Panc1 (cell line): ENCODE data around the gene LHPP. TPM values are rescaled to one million over a fixed set of nuclear protein-coding genes. Genes with fewer than 3 reads are reported as not detected.

Experiments
- ATAC-seq: fragments of 200-7000 bp; cut with Tn5 transposase; 2 replicates; pipeline ENCODE4 v1.9.1; 2020; ENCODE audit warnings: mild to moderate bottlenecking, moderate library complexity
- BruUV-seq: library from RNA; stranded (reverse); fragments of 400-500 nt; replicated peaks from 2 replicates; lab custom pipeline; 2021; lab: Mats Ljungman, UMichigan
- CTCF ChIA-PET: fragments of 300-600 bp; sonication (Branson Sonifier 250); formaldehyde crosslinking; loops from one replicate; lab custom pipeline; 2022; ENCODE audit warnings: antibody characterized with exemption; lab: Charles Lee
- POLR2A ChIA-PET: fragments of 300-600 bp; sonication (Branson Sonifier 250); formaldehyde crosslinking; loops from one replicate; lab custom pipeline; 2022; ENCODE audit warnings: antibody characterized with exemption; lab: Charles Lee
- DNase-seq: peaks from one replicate; pipeline ENCODE4 v3.0.0-alpha.2; 2010; ENCODE audit warnings: low read depth, low spot score
- H3K27ac ChIP-seq: 2 replicates; pipeline ENCODE4 v1.5.1; 2011; ENCODE audit warnings: mild to moderate bottlenecking, low read length, inconsistent platforms
- H3K27me3 ChIP-seq: fragments of 200-500 bp; sonication (Bioruptor generic); 2 replicates; pipeline ENCODE4 v1.6.0; 2014; ENCODE audit warnings: low read length, inconsistent platforms; ENCODE audit not compliant: control insufficient read depth, insufficient read depth
- H3K36me3 ChIP-seq: fragments of 200-500 bp; sonication (Bioruptor generic); 2 replicates; pipeline ENCODE4 v1.5.1; 2014; ENCODE audit warnings: inconsistent platforms, mild to moderate bottlenecking, low read length, moderate library complexity; ENCODE audit not compliant: control insufficient read depth, insufficient read depth
- H3K4me1 ChIP-seq: 2 replicates; pipeline ENCODE4 v1.5.1; 2011; ENCODE audit warnings: inconsistent platforms, mild to moderate bottlenecking, low read length, moderate library complexity; ENCODE audit not compliant: control insufficient read depth, insufficient read depth
- H3K4me3 ChIP-seq, 2 experiments: 2 replicates each; pipeline ENCODE4 v1.5.1; 2011 to 2012; ENCODE audit warnings: low read depth in 2 of 2, low read length in 2 of 2, mild to moderate bottlenecking in 2 of 2, inconsistent platforms in 1 of 2, moderate library complexity in 1 of 2
- H3K9me3 ChIP-seq: fragments of 200-500 bp; sonication (Bioruptor generic); 2 replicates; pipeline ENCODE4 v1.5.1; 2014; ENCODE audit warnings: low read depth, mild to moderate bottlenecking, inconsistent platforms, low read length, moderate library complexity; ENCODE audit not compliant: control insufficient read depth, insufficient read depth
- CTCF ChIP-seq: fragments of 450-650 bp; IDR thresholded peaks from 2 replicates; pipeline ENCODE4 v1.5.1; 2017; ENCODE audit warnings: mild to moderate bottlenecking
- POLR2AphosphoS5 ChIP-seq: IDR thresholded peaks from 2 replicates; pipeline ENCODE4 v1.6.1; 2012; ENCODE audit warnings: mild to moderate bottlenecking, low read depth, low read length, moderate library complexity
- SIN3A ChIP-seq: IDR thresholded peaks from 2 replicates; pipeline ENCODE4 v1.6.1; 2012; ENCODE audit warnings: low read depth, mild to moderate bottlenecking, low read length, moderate library complexity, borderline replicate concordance; ENCODE audit not compliant: insufficient read depth
- TCF7L2 ChIP-seq: IDR thresholded peaks from 2 replicates; pipeline ENCODE4 v1.6.1; 2011; ENCODE audit warnings: mild to moderate bottlenecking, low read depth, low read length, inconsistent platforms
- in situ Hi-C: cut with HindIII; loops from 2 replicates; pipeline ENCODE4 v1.10.0; 2016; ENCODE audit warnings: low sequenced_read_pairs, low pct_unique_long_range_greater_than_20kb
- intact Hi-C: fragments of 100-400 bp; cut with micrococcal nuclease; formaldehyde crosslinking; loops from one replicate; pipeline ENCODE4 v1.10.0; 2022; ENCODE audit not compliant: unreplicated experiment
- total RNA-seq: library from RNA; stranded (reverse); gene quantifications from one replicate; pipeline ENCODE4 v1.2.1, GENCODE V29; 2021; ENCODE audit not compliant: unreplicated experiment
- TF ChIP-seq, protein P1 (sequence below), 2 experiments: IDR thresholded peaks; 2 replicates each; pipeline ENCODE4 v1.6.1; 2011 to 2012; ENCODE audit warnings: low read depth in 2 of 2, control low read depth in 1 of 2, low read length in 1 of 2, mild to moderate bottlenecking in 1 of 2, moderate library complexity in 1 of 2; ENCODE audit not compliant: insufficient read depth in 1 of 2

Gene LHPP
- total RNA-seq, 1 experiment from 2014 or later: 15.0 TPM

- ChIA-PET POLR2A (interaction anchor here (0.6 kb wide), 1 partner anchor 1877 kb away, joined by 4 read pairs; no protein-coding TSS in a partner anchor), CTCF (interaction anchor here (0.6 kb wide), 2 partner anchors 9 to 63 kb away, joined by 3 to 6 read pairs; no protein-coding TSS in a partner anchor)
- Histone ChIP-seq H3K36me3 (no peaks in the 10 kb centered on the region), H3K4me3 (no peak overlapping the region), H3K9me3 (no peaks in the 10 kb centered on the region), H3K4me1 (0 out of 2 replicates have a peak, but pooled peaks cover 4% of the 10 kb centered on the region), H3K27me3 (peaks cover 16% of the 10 kb centered on the region), H3K27ac (no peak overlapping the region)
- intact Hi-C loops: no loop called here
- DNase-seq (no peak), ATAC-seq (no peak)
- TF ChIP-seq, protein P1, sequence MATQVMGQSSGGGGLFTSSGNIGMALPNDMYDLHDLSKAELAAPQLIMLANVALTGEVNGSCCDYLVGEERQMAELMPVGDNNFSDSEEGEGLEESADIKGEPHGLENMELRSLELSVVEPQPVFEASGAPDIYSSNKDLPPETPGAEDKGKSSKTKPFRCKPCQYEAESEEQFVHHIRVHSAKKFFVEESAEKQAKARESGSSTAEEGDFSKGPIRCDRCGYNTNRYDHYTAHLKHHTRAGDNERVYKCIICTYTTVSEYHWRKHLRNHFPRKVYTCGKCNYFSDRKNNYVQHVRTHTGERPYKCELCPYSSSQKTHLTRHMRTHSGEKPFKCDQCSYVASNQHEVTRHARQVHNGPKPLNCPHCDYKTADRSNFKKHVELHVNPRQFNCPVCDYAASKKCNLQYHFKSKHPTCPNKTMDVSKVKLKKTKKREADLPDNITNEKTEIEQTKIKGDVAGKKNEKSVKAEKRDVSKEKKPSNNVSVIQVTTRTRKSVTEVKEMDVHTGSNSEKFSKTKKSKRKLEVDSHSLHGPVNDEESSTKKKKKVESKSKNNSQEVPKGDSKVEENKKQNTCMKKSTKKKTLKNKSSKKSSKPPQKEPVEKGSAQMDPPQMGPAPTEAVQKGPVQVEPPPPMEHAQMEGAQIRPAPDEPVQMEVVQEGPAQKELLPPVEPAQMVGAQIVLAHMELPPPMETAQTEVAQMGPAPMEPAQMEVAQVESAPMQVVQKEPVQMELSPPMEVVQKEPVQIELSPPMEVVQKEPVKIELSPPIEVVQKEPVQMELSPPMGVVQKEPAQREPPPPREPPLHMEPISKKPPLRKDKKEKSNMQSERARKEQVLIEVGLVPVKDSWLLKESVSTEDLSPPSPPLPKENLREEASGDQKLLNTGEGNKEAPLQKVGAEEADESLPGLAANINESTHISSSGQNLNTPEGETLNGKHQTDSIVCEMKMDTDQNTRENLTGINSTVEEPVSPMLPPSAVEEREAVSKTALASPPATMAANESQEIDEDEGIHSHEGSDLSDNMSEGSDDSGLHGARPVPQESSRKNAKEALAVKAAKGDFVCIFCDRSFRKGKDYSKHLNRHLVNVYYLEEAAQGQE (IDR thresholded peaks at IDR 0.05; ENCODE audit: insufficient read depth in 1 of 2, low read depth in 2 of 2, low read length in 1 of 2): no peak
- TF ChIP-seq CTCF: no peak
- TF ChIP-seq POLR2AphosphoS5: no peak
- TF ChIP-seq SIN3A: no peak
- TF ChIP-seq TCF7L2: no peak
- no TSS peak for BruUV-seq
- in situ Hi-C loops: no loop called here
Measured at GRCh38 chr10:124459395-124459794, 2.2 kb upstream of the LHPP start.

DNA sequence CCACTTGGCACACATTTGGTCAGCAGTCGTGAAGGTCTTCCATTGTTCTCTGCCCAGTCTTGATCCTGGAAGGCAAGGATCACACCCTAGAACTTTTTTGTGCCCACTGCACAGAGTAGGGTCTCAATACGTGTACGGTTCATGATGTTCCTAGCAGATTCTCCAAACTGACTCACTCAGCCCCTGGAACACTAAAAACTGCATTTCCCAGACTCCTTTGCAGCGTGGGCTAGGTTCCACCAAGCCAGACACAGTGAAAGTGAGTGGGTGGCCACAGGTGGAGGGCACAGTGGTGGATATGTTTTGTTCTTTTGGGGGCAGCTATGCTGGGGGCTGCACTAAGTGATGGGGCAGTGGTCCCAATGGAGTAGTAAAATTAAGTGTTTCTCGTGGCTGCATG is 1.5 kb upstream of the LHPP start:
- H3K27ac ChIP-seq: no peak overlapping the region
- POLR2A ChIA-PET: no interaction called here

More for the DNA sequence above, 1.5 kb upstream of the LHPP start:
- H3K36me3 ChIP-seq: no peaks in the 10 kb centered on the region
- ATAC-seq (no peak), DNase-seq (no peak)
- H3K27me3 ChIP-seq: peaks cover 11% of the 10 kb centered on the region
- intact Hi-C loops (no loop called here), in situ Hi-C loops (no loop called here)
- TF ChIP-seq TCF7L2 (no peak), CTCF (no peak), SIN3A (no peak), POLR2AphosphoS5 (no peak)
- TF ChIP-seq, protein P1 (IDR thresholded peaks at IDR 0.05; ENCODE audit: insufficient read depth in 1 of 2, low read depth in 2 of 2, low read length in 1 of 2): no peak
- no peak overlapping the region for H3K4me3 ChIP-seq
- H3K4me1 ChIP-seq: peaks cover 4% of the 10 kb centered on the region; the same call in 1 of the 2 replicates
- BruUV-seq: no TSS peak
- CTCF ChIA-PET: interaction anchor here (0.6 kb wide), 1 partner anchor 64 kb away, joined by 3 read pairs; no protein-coding TSS in a partner anchor
- no peaks in the 10 kb centered on the region for H3K9me3 ChIP-seq
